Mammary epithelial cell (primary cell): ENCODE results near the gene ZNF316.

Source experiments
- EZH2 ChIP-seq: IDR thresholded peaks from 2 replicates; pipeline ENCODE4 v1.6.1; 2012; ENCODE audit warnings: low read length, inconsistent platforms, borderline replicate concordance
- TF ChIP-seq, protein P1 (sequence below), 2 donors: IDR thresholded peaks in 1 of 2; conservative IDR thresholded peaks in 1 of 2; 2 replicates each; pipeline ENCODE4 v1.5.1; 2011 to 2012; ENCODE audit warnings: inconsistent platforms in 2 of 2, low read length in 2 of 2, mild to moderate bottlenecking in 2 of 2, control low read depth in 1 of 2, low read depth in 1 of 2; ENCODE audit not compliant: insufficient read depth in 1 of 2; ENCODE audit errors: extremely low read depth in 1 of 2

DNA sequence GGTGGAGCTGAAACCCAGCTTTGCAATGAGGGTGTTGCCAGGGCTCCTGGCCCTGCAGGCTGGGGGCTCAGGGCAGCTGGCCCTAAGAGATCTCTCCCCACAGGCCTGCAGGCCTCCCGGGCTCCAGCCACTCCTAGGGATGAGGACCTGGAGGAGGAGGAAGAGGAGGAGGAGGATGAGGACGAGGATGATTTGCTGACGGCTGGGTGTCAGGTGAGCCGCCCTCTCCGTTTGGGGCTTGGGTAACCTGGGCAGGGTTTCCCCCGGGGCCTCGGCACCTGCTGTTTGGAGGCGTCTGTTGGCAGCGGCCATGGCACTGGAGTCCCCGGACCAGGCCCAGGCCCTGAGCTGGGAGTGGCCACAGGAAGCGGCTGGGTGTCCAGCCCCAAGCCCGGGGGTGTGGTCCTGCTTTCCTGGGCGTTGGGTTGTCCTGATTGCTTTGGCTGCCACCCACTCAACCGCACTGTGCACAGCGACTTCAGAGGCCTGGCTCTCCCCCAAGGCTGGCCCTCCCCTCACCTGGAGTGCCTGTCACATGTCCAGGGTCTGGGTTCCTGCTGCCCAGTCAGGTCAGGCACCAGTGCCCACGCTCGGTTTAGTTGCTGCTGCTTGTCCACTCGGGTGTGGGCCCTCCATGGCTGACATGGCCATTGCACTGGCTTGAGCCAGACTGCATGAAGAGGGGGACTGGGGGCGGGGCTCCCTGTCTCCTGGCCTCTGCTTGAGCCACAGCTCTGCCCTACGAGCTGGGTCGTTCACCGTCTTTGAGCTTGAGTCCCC, 5.9 kb downstream of the ZNF316 start:
- no peak for TF ChIP-seq EZH2
- TF ChIP-seq, protein P1, sequence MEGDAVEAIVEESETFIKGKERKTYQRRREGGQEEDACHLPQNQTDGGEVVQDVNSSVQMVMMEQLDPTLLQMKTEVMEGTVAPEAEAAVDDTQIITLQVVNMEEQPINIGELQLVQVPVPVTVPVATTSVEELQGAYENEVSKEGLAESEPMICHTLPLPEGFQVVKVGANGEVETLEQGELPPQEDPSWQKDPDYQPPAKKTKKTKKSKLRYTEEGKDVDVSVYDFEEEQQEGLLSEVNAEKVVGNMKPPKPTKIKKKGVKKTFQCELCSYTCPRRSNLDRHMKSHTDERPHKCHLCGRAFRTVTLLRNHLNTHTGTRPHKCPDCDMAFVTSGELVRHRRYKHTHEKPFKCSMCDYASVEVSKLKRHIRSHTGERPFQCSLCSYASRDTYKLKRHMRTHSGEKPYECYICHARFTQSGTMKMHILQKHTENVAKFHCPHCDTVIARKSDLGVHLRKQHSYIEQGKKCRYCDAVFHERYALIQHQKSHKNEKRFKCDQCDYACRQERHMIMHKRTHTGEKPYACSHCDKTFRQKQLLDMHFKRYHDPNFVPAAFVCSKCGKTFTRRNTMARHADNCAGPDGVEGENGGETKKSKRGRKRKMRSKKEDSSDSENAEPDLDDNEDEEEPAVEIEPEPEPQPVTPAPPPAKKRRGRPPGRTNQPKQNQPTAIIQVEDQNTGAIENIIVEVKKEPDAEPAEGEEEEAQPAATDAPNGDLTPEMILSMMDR (conservative IDR thresholded peaks at IDR 0.05 in 1 of 2, IDR thresholded peaks at IDR 0.05 in 1 of 2; ENCODE audit: extremely low read depth in 1 of 2, insufficient read depth in 1 of 2, low read depth in 1 of 2, low read length in 2 of 2), result no peak
